Spinal cord (tissue), 10 donors: ENCODE data around the gene CDH18. TPM values are rescaled to one million over a fixed set of nuclear protein-coding genes. Genes with fewer than 3 reads are reported as not detected.

Experiments used
- DNase-seq, 6 donors: peaks; one replicate each; pipeline versions ENCODE4 v3.0.0 to v3.0.0-alpha.2; 2013 to 2015; ENCODE audit warnings: low spot score in 6 of 6, low read depth in 4 of 6
- H3K27ac ChIP-seq: one replicate; pipeline ENCODE4 v1.5.1; 2013; ENCODE audit warnings: low read depth, low read length, control low read depth
- H3K27me3 ChIP-seq: one replicate; pipeline ENCODE4 v1.6.1; 2013; ENCODE audit warnings: low read length; ENCODE audit not compliant: control insufficient read depth, insufficient read depth
- H3K36me3 ChIP-seq: one replicate; pipeline ENCODE4 v1.6.1; 2013; ENCODE audit warnings: low read length; ENCODE audit not compliant: control insufficient read depth, insufficient read depth
- H3K4me1 ChIP-seq: one replicate; pipeline ENCODE4 v1.6.1; 2013; ENCODE audit warnings: low read length; ENCODE audit not compliant: control insufficient read depth, insufficient read depth
- H3K4me3 ChIP-seq: one replicate; pipeline ENCODE4 v1.5.1; 2013; ENCODE audit warnings: low read depth, low read length, control low read depth
- H3K9me3 ChIP-seq: one replicate; pipeline ENCODE4 v1.6.1; 2013; ENCODE audit warnings: low read length; ENCODE audit not compliant: control insufficient read depth, insufficient read depth
- WGBS: methylation state at CpG from one replicate; pipeline ENCODE4 v1.1.5; 2013; ENCODE audit warnings: missing lambda C conversion rate; ENCODE audit not compliant: insufficient coverage; 5-methylcytosine and 5-hydroxymethylcytosine counted together
- polyA plus RNA-seq, 2 donors: library from polyadenylated mRNA; unstranded; fragments of 120-200 nt; gene quantifications; one replicate each; pipeline ENCODE4 v1.2.1, GENCODE V29; 2013; ENCODE audit not compliant: insufficient read length in 2 of 2
- total RNA-seq, 2 donors: library from RNA; depleted of rRNA in 1 of 2; stranded (reverse); fragments of 120-200 nt in 1 of 2; fragments of >200 nt in 1 of 2; gene quantifications; one replicate each; pipeline versions ENCODE4 v1.2.3 to v1.2.4, GENCODE V29; 2013 to 2014
- donor health status: healthy.

Gene CDH18
- total and polyA plus RNA-seq, 4 donors: 22.1 to 90.3 (median 25.4) TPM

GRCh38 chr5:19880458-19880857, 107.5 kb downstream of the CDH18 start:
- no peak overlapping the region for H3K4me3 ChIP-seq
- H3K27me3 ChIP-seq: no peaks in the 10 kb centered on the region
- peak in 1 of 6 donors; percentile 61 for DNase-seq
- no peaks in the 10 kb centered on the region for H3K36me3 ChIP-seq
- H3K9me3 ChIP-seq: no peaks in the 10 kb centered on the region
- H3K27ac ChIP-seq: no peak overlapping the region
- no peaks in the 10 kb centered on the region for H3K4me1 ChIP-seq

DNA sequence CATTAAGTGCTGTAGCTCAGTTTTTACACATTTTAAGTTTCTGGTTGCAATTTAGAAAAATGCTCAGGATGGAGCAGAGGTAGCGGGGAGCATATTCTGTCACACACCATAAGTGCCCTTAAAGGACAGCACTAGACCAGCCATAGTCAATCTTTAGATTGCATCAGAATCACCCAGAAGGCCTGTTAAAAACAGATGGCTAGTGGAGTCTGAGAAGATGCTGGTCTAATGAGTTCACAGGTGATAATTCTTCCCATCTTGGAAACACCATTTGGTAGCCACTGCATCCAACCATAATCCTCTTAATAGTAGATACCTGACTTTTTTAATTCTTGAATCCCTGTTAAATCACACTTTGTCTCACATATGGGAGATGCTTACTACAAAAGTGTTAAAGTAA, 113.2 kb downstream of the CDH18 start:
- WGBS: no CpG with 5 or more reads among the region's 1 CpG
- no peaks in the 10 kb centered on the region for H3K36me3 ChIP-seq
- H3K4me3 ChIP-seq: no peak overlapping the region
- DNase-seq: no peak
- no peaks in the 10 kb centered on the region for H3K9me3 ChIP-seq
- H3K27me3 ChIP-seq: no peaks in the 10 kb centered on the region
- no peaks in the 10 kb centered on the region for H3K4me1 ChIP-seq
- H3K27ac ChIP-seq: no peak overlapping the region

DNA sequence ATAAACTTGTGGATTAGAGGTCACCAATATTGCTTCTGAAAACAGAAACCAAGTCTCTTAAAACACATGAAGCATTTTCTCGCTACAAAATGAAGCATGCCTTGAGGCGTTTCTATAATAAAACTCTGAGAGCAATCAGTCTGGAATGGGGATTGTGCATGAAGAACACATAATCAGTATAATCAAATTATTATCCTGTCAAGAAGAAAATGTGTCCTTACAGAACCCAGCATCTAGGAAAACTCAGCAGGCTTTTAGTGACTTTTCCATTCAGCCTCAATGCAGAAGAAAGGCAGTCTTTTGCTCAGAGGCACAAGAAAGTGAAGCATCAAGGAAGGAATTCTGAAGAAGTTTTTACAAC, 121.9 kb downstream of the CDH18 start:
- no peaks in the 10 kb centered on the region for H3K4me1 ChIP-seq
- peak in 2 of 6 donors; percentile 1 to 31 for DNase-seq
- no peaks in the 10 kb centered on the region for H3K27me3 ChIP-seq
- no peak overlapping the region for H3K27ac ChIP-seq
- peaks cover 1% of the 10 kb centered on the region for H3K9me3 ChIP-seq
- H3K36me3 ChIP-seq: no peaks in the 10 kb centered on the region
- H3K4me3 ChIP-seq: no peak overlapping the region
- no CpG with 5 or more reads among the region's 2 CpGs for WGBS

GRCh38 chr5:19865336-19866089, 122.5 kb downstream of the CDH18 start:
- WGBS: 83% methylated on average over 1 of the region's 6 CpGs
- no peak overlapping the region for H3K27ac ChIP-seq

GRCh38 chr5:19862711-19863110, 125.3 kb downstream of the CDH18 start:
- WGBS: 86% methylated on average over 2 of the region's 3 CpGs
- no peak for DNase-seq

More at GRCh38 chr5:19865336-19866089, 122.5 kb downstream of the CDH18 start:
- peaks cover 1% of the 10 kb centered on the region for H3K9me3 ChIP-seq
- H3K36me3 ChIP-seq: no peaks in the 10 kb centered on the region
- H3K27me3 ChIP-seq: no peaks in the 10 kb centered on the region
- H3K4me3 ChIP-seq: no peak overlapping the region
- no peak for DNase-seq
- no peaks in the 10 kb centered on the region for H3K4me1 ChIP-seq

GRCh38 chr5:19859020-19859419, 129.0 kb downstream of the CDH18 start:
- no peaks in the 10 kb centered on the region for H3K4me1 ChIP-seq
- no peaks in the 10 kb centered on the region for H3K9me3 ChIP-seq
- no peaks in the 10 kb centered on the region for H3K27me3 ChIP-seq
- no peak overlapping the region for H3K4me3 ChIP-seq
- DNase-seq: no peak
- no peaks in the 10 kb centered on the region for H3K36me3 ChIP-seq
- no peak overlapping the region for H3K27ac ChIP-seq
- WGBS: no CpG with 5 or more reads among the region's 3 CpGs

More at GRCh38 chr5:19862711-19863110, 125.3 kb downstream of the CDH18 start:
- Histone ChIP-seq H3K9me3 (peaks cover 1% of the 10 kb centered on the region), H3K36me3 (no peaks in the 10 kb centered on the region), H3K27me3 (no peaks in the 10 kb centered on the region), H3K4me3 (no peak overlapping the region), H3K4me1 (no peaks in the 10 kb centered on the region), H3K27ac (no peak overlapping the region)

DNA sequence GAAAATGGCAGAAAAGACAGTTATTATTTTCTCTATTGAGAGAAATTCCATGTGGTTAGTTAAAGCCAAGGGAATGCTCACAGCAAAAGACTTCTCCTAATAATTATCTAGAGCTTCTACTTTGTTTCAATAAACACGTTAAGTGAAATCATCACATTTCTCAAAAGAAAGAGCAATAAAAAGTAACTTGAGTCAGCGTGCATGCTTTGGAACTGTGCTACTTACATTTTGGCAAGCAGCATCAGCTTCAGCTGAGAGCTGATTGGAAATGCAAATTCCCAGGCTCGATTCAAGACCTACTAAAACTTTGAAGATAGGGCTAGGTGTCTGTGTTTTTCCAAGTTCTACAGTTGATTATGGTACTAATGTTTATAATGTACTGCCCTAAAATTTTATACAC, 132.1 kb downstream of the CDH18 start:
- H3K27ac ChIP-seq: no peak overlapping the region
- no peaks in the 10 kb centered on the region for H3K36me3 ChIP-seq
- H3K27me3 ChIP-seq: no peaks in the 10 kb centered on the region
- DNase-seq: peak in 1 of 6 donors; percentile 7
- H3K4me3 ChIP-seq: no peak overlapping the region
- no peaks in the 10 kb centered on the region for H3K9me3 ChIP-seq
- WGBS: 61% methylated on average over 2 of the region's 3 CpGs
- no peaks in the 10 kb centered on the region for H3K4me1 ChIP-seq

GRCh38 chr5:19855453-19855852, 132.5 kb downstream of the CDH18 start:
- peak in 1 of 6 donors; percentile 16 for DNase-seq
- H3K4me3 ChIP-seq: no peak overlapping the region

GRCh38 chr5:19855031-19855430, 133.0 kb downstream of the CDH18 start:
- H3K27ac ChIP-seq: no peak overlapping the region
- no peak for DNase-seq
- no peaks in the 10 kb centered on the region for H3K4me1 ChIP-seq
- no peaks in the 10 kb centered on the region for H3K9me3 ChIP-seq
- no peaks in the 10 kb centered on the region for H3K27me3 ChIP-seq
- no peak overlapping the region for H3K4me3 ChIP-seq
- H3K36me3 ChIP-seq: no peaks in the 10 kb centered on the region
- no CpG with 5 or more reads among the region's 4 CpGs for WGBS

More at GRCh38 chr5:19855453-19855852, 132.5 kb downstream of the CDH18 start:
- Histone ChIP-seq H3K9me3 (no peaks in the 10 kb centered on the region), H3K27ac (no peak overlapping the region), H3K4me1 (no peaks in the 10 kb centered on the region), H3K27me3 (no peaks in the 10 kb centered on the region), H3K36me3 (no peaks in the 10 kb centered on the region)

DNA sequence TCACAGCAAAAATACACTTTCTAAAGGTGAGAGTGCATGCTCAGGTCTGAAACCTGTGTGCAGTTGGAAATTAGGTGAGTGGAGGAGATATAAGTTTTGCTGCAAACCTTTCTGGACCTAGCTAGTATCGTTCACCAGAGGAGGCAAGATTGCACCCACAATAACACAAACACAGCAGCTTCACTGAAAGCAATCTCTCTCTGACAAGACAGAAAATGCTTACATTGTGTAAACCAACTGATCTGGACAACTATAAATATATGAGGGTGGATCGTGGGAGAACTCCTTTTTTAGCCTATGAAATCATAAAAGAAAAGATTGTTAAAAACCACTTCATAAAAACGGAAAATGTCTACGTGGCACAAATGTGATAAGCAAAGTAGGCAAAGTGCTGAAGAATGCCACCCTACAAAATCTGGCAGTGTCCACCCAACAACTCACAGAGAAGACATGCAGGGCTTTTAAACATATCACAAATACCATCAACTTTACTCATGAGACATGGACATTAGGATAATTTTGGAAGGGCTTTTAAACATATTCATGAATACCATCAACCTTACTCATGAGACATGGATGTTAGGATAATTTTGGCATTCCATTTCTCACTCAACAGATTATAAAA, 134.3 kb downstream of the CDH18 start:
- Histone ChIP-seq H3K9me3 (no peaks in the 10 kb centered on the region), H3K4me1 (no peaks in the 10 kb centered on the region), H3K4me3 (no peak overlapping the region), H3K27me3 (no peaks in the 10 kb centered on the region), H3K27ac (no peak overlapping the region), H3K36me3 (no peaks in the 10 kb centered on the region)
- no CpG with 5 or more reads among the region's 4 CpGs for WGBS
- DNase-seq: no peak
